ENCODE results near the gene CADM2. TPM values are rescaled to one million over a fixed set of nuclear protein-coding genes. Genes with fewer than 3 reads are reported as not detected.
"Not testable (repeated sequence)": the region's sequence is repeated elsewhere in the genome, so short reads cannot be mapped to it uniquely, and the experiment has no call there.

CADM2 gene
- total RNA-seq (0.25 TPM), polyA plus RNA-seq (ENCODE audit: insufficient read depth, low read depth, low replicate concordance) (0.06 TPM)
- long read RNA-seq, donor 1, result 0 reads
- long read RNA-seq, donor 2, result 0 reads
- long read RNA-seq, donor 3, result 0 reads
- long read RNA-seq, donor 4, result 0 reads
- long read RNA-seq, donor 5, result 0 reads
- long read RNA-seq, donor 6, result 0 reads
- long read RNA-seq, donor 7, result 0 reads
- long read RNA-seq, donor 8, result 0 reads
- long read RNA-seq, donor 9, result 0 reads
- long read RNA-seq, donor 10, result 0 reads

GRCh38 chr3:84958495-84959469, at the start of gene CADM2:
Gene CADM2 (plus strand): TSS chr3:84958989.
- H3K27me3 ChIP-seq (ENCODE audit: control insufficient read depth, insufficient read depth, low read length), result peaks cover 27% of the 10 kb centered on the region
- intact Hi-C loops (cut with DNase I), result no loop called here
- peaks cover 0 to 8% (median 0%) of the 10 kb centered on the region in 3 donors for H3K4me1 ChIP-seq (ENCODE audit: control insufficient read depth in 2 of 3, insufficient read depth in 2 of 3, low read depth in 1 of 3, low read length in 3 of 3)
- peak; percentile 93 to 97 (median 95) for DNase-seq
- H3K9me3 ChIP-seq (ENCODE audit: control insufficient read depth in 2 of 3, insufficient read depth in 1 of 3, low read length in 3 of 3), result no peaks in the 10 kb centered on the region
- no peak within 1 kb of the TSS for H3K27ac ChIP-seq (ENCODE audit: low read depth in 2 of 2, low read length in 2 of 2)
- peak within 1 kb of the TSS in 1 of 3 donors; percentile 22 for H3K9ac ChIP-seq (ENCODE audit: low read length in 3 of 3)
- no peak for FAIRE-seq
- no peaks in the 10 kb centered on the region for H3K36me3 ChIP-seq (ENCODE audit: control insufficient read depth in 2 of 3, insufficient read depth in 3 of 3, low read length in 3 of 3)
- no peak for TF ChIP-seq CTCF (IDR thresholded peaks at IDR 0.05; ENCODE audit: borderline replicate concordance, extremely low read depth, insufficient read depth)
- H3K4me3 ChIP-seq (ENCODE audit: low read length in 3 of 3), result peak within 1 kb of the TSS; percentile 54 to 74 (median 69)

GRCh38 chr3:84918592-84918991, 40.2 kb upstream of the CADM2 start:
- H3K36me3 ChIP-seq (ENCODE audit: control insufficient read depth in 2 of 3, insufficient read depth in 3 of 3, low read length in 3 of 3); H3K27ac ChIP-seq (ENCODE audit: low read depth in 2 of 2, low read length in 2 of 2); intact Hi-C loops (cut with DNase I); H3K27me3 ChIP-seq (ENCODE audit: control insufficient read depth, insufficient read depth, low read length); H3K9ac ChIP-seq (ENCODE audit: low read length in 3 of 3); DNase-seq; H3K9me3 ChIP-seq (ENCODE audit: control insufficient read depth in 2 of 3, insufficient read depth in 1 of 3, low read length in 3 of 3); FAIRE-seq; H3K4me1 ChIP-seq (ENCODE audit: control insufficient read depth in 2 of 3, insufficient read depth in 2 of 3, low read depth in 1 of 3, low read length in 3 of 3); H3K4me3 ChIP-seq (ENCODE audit: low read length in 3 of 3): not testable (repeated sequence)

- no peak overlapping the region for H3K9ac ChIP-seq (ENCODE audit: low read length in 3 of 3)
- no peak for FAIRE-seq
Observed at GRCh38 chr3:84922682-84923081, 36.1 kb upstream of the CADM2 start.

More at GRCh38 chr3:84922682-84923081, 36.1 kb upstream of the CADM2 start:
- TF ChIP-seq CTCF (IDR thresholded peaks at IDR 0.05; ENCODE audit: borderline replicate concordance, extremely low read depth, insufficient read depth), result no peak
- H3K27ac ChIP-seq (ENCODE audit: low read depth in 2 of 2, low read length in 2 of 2), result no peak overlapping the region
- H3K9me3 ChIP-seq (ENCODE audit: control insufficient read depth in 2 of 3, insufficient read depth in 1 of 3, low read length in 3 of 3), result peaks cover 0 to 3% (median 0%) of the 10 kb centered on the region in 3 donors
- DNase-seq, result no peak
- no peaks in the 10 kb centered on the region for H3K27me3 ChIP-seq (ENCODE audit: control insufficient read depth, insufficient read depth, low read length)
- H3K36me3 ChIP-seq (ENCODE audit: control insufficient read depth in 2 of 3, insufficient read depth in 3 of 3, low read length in 3 of 3), result no peaks in the 10 kb centered on the region
- intact Hi-C loops (cut with DNase I), result no loop called here
- no peak overlapping the region for H3K4me3 ChIP-seq (ENCODE audit: low read length in 3 of 3)
- H3K4me1 ChIP-seq (ENCODE audit: control insufficient read depth in 2 of 3, insufficient read depth in 2 of 3, low read depth in 1 of 3, low read length in 3 of 3), result no peaks in the 10 kb centered on the region

All from kidney (tissue), 22 donors.